Measurements from ENCODE around the gene DDAH1. TPM values are rescaled to one million over a fixed set of nuclear protein-coding genes. Genes with fewer than 3 reads are reported as not detected.

DDAH1 gene
- total RNA-seq, 1 donor from 2014 or later = 0.07 TPM

DNA sequence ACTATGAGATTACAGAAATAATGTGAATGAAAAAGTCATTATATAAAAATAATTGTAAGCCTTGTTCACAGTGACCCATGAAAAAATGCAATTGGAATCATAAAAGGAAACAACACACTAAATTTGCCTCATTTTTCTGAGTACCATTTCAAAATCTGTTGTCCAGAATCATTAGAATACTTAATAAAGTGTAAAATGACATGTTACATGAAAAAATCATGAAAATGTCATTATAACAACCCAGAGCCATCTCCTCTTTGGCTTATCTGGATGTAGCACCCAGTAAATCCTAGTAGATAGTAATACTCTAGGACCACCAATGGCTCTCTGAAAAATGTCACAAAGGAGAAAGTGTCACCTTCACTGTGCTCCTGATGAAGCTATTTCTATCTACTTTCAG is 76.5 kb downstream of the DDAH1 start:
- Mint-ChIP-seq H3K27ac (no peak overlapping the region), H3K4me3 (no peak overlapping the region), H3K36me3 (ENCODE audit: low read depth) (peaks cover 4% of the 10 kb centered on the region), H3K27me3 (no peaks in the 10 kb centered on the region), H3K9me3 (peaks cover 14% of the 10 kb centered on the region), H3K4me1 (no peaks in the 10 kb centered on the region)
- TF ChIP-seq, protein P1, sequence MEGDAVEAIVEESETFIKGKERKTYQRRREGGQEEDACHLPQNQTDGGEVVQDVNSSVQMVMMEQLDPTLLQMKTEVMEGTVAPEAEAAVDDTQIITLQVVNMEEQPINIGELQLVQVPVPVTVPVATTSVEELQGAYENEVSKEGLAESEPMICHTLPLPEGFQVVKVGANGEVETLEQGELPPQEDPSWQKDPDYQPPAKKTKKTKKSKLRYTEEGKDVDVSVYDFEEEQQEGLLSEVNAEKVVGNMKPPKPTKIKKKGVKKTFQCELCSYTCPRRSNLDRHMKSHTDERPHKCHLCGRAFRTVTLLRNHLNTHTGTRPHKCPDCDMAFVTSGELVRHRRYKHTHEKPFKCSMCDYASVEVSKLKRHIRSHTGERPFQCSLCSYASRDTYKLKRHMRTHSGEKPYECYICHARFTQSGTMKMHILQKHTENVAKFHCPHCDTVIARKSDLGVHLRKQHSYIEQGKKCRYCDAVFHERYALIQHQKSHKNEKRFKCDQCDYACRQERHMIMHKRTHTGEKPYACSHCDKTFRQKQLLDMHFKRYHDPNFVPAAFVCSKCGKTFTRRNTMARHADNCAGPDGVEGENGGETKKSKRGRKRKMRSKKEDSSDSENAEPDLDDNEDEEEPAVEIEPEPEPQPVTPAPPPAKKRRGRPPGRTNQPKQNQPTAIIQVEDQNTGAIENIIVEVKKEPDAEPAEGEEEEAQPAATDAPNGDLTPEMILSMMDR (IDR thresholded peaks at IDR 0.05) = no peak
- intact Hi-C loops (cut with micrococcal nuclease) = no loop called here
- POLR2A ChIA-PET = no interaction called here
- CTCF ChIA-PET = no interaction called here
- DNase-seq = no peak
- ATAC-seq (ENCODE audit: low read depth) = no peak

GRCh38 chr1:85387781-85388180 is 77.2 kb downstream of the DDAH1 start:
- POLR2A ChIA-PET = no interaction called here
- Mint-ChIP-seq H3K36me3 (ENCODE audit: low read depth) (peaks cover 4% of the 10 kb centered on the region), H3K4me1 (no peaks in the 10 kb centered on the region), H3K4me3 (no peak overlapping the region), H3K27me3 (no peaks in the 10 kb centered on the region), H3K9me3 (peaks cover 18% of the 10 kb centered on the region), H3K27ac (no peak overlapping the region)
- TF ChIP-seq, protein P1 (IDR thresholded peaks at IDR 0.05) = no peak
- intact Hi-C loops (cut with micrococcal nuclease) = no loop called here
- CTCF ChIA-PET = no interaction called here
- no peak for DNase-seq
- ATAC-seq (ENCODE audit: low read depth) = no peak

GRCh38 chr1:85386068-85386722 is 78.8 kb downstream of the DDAH1 start:
- Mint-ChIP-seq H3K27ac (no peak overlapping the region), H3K4me3 (no peak overlapping the region), H3K27me3 (no peaks in the 10 kb centered on the region), H3K36me3 (ENCODE audit: low read depth) (peaks cover 12% of the 10 kb centered on the region), H3K9me3 (peaks cover 26% of the 10 kb centered on the region), H3K4me1 (no peaks in the 10 kb centered on the region)
- DNase-seq = no peak
- ChIA-PET POLR2A (interaction anchor here (0.6 kb wide), 1 partner anchor 1943 kb away, joined by 7 read pairs; no protein-coding TSS in a partner anchor), CTCF (no interaction called here)
- ATAC-seq (ENCODE audit: low read depth) = no peak
- intact Hi-C loops (cut with micrococcal nuclease) = no loop called here
- TF ChIP-seq, protein P1 (IDR thresholded peaks at IDR 0.05) = no peak

DNA sequence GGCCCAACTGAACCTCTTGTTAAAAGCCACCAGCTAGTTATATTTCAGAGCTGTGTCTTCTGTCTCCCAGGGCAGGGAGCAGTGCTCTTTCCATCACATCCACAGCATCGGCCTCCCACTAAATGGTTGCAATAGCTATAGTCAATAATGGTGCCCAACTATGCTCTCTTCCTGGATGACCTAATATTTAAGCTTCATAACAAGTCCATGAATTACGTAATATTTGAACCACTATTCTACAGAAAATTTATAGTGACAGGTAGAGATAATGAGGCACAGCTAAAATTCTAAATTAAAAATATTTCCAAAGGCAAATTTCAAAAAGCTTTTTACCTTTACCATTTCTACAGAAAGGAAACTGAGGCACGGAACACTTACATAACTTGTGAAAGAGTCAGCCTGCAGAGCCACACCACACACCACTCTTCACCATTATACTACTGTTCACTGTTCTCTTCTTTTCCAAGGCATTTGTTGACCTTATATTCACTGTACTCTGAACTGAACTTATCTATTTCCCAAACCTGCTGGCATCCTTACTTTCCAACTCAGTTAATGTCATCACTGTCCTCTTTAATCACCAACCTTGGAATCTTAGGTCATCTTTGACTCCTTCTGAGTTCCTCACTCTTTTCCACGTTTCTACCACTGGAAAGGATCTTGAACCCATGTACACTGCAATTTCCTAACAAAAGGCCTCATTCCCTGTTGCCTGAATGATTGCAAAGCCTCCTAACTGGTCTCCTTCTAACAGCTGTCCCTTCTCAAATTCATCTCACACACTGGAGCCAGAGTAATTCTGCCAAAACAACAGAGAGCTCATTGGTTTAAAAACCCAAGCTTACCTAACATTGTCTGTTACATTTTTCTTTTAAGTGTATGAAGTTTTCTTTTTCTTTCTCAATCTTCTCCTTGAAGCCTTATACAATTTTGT is 85.5 kb downstream of the DDAH1 start:
- intact Hi-C loops (cut with micrococcal nuclease) = no loop called here
- no peak overlapping the region for H3K4me3 Mint-ChIP-seq
- CTCF ChIA-PET = no interaction called here
- H3K27me3 Mint-ChIP-seq = no peaks in the 10 kb centered on the region
- H3K36me3 Mint-ChIP-seq (ENCODE audit: low read depth) = peaks cover 10% of the 10 kb centered on the region
- peaks cover 12% of the 10 kb centered on the region for H3K9me3 Mint-ChIP-seq
- no peak for DNase-seq
- TF ChIP-seq, protein P1 (IDR thresholded peaks at IDR 0.05) = no peak
- POLR2A ChIA-PET = no interaction called here
- ATAC-seq (ENCODE audit: low read depth) = no peak
- H3K27ac Mint-ChIP-seq = no peak overlapping the region
- H3K4me1 Mint-ChIP-seq = no peaks in the 10 kb centered on the region

DNA sequence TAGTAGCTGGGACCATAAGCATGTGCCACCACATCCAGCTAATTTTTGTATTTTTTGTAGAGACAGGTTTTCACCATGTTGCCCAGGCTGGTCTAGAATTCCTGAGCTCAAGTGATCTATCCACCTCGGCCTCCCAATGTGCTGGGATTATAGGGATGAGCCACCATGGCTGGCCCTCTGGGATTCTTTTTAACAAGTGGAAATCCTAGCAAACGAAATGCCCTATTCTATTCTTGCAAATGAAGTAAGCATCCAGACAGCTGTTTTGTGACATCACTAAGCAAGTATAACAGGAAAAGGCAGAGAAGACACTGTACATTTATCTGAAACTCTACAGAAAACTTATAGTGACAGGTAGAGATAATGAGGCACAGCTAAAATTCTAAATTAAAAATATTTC is 86.4 kb downstream of the DDAH1 start:
- intact Hi-C loops (cut with micrococcal nuclease) = no loop called here
- ChIA-PET CTCF (no interaction called here), POLR2A (no interaction called here)
- ATAC-seq (ENCODE audit: low read depth) (no peak), DNase-seq (no peak)
- Mint-ChIP-seq H3K4me1 (no peaks in the 10 kb centered on the region), H3K4me3 (no peak overlapping the region), H3K36me3 (ENCODE audit: low read depth) (peaks cover 10% of the 10 kb centered on the region), H3K27ac (no peak overlapping the region), H3K9me3 (peaks cover 12% of the 10 kb centered on the region), H3K27me3 (no peaks in the 10 kb centered on the region)
- TF ChIP-seq, protein P1 (IDR thresholded peaks at IDR 0.05) = no peak

Measured in activated B cell treated with CpG ODN at 0.5 μM for 24 hours (primary cell).